Right forelimb (tissue), 1 donor: ENCODE data around the gene CLTB.
"Not testable (repeated sequence)": the region's sequence is repeated elsewhere in the genome, so short reads cannot be mapped to it uniquely, and the experiment has no call there.

Experiments
- DNase-seq: peaks from one replicate; pipeline ENCODE4 v3.0.0-alpha.2; 2018

The CLTB gene

DNA sequence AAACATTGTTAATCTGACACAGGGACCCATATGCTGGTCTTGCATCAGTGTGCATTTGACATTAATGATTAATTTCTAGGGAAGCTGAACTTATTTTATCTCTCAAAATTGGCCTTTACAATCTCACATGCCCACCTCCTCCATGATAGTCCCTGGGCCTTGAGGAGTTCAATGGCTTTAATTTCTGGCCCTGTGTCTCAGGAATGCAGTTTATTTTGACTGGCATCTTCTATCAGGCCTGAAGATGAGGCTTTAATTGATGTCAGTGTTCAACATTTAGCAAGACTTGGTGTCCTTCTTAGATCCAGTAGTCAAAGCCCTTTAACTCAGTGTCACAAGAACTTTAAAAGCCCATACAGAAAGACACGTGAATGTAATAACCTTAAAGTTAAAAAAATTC, 10.5 kb upstream of the CLTB start:
- no peak for DNase-seq

DNA sequence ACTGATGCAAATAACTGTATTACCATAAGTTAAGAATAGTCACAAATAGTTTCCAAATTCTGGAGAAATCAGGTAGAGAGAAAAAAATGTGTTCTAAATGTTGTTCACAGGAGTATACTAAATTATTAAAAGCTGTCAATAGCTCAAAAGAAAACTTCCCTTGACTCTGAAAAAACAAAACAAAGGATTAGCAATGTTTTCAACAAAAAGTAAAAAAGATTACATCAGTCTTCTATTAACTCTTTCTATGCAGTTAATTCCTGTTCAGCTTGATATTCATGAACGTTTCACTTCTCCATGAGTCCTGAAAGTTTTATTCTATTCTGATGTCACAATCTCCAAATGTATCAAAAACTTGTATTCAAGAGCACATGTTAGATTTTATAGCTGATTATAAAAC, 9.5 kb upstream of the CLTB start:
- DNase-seq, result no peak

DNA sequence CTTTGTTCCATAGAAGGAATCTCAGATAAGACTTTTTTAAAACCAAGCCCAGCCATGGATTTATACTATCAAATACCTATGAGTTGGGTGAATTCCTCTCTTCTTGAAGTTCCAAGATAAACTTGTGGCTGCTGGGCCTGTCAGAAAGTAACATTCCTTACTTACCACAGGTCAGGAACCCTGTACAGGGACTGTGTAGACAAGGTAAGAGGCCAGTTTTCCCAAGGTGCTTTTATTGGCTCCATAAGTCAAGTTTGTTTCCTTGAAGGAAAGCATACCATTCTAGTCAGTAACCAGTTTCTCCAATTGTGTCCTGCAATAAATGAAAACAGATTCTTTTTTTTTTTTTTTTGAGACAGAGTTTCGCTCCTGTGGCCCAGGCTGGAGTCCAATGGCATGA, 8.8 kb upstream of the CLTB start:
- no peak for DNase-seq

DNA sequence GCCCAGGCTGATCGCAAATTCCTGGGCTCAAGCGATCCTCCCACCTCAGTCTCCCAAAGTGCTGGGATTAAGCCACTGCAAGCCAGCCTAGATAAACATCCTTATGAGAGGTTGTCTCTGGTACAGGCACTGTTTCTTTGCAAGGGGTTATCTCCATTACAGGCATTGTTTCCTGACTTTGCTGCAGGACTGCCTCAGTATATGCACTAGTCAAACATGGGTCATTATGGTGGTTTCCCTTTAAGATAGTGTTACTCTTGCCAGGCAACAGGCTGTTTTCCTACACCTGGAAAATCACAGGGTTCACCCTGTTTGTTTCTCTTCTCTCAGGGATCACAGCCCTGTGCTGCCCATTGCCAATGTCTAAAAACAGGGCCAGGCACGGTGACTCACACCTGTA, 7.8 kb upstream of the CLTB start:
- DNase-seq, result no peak

DNA sequence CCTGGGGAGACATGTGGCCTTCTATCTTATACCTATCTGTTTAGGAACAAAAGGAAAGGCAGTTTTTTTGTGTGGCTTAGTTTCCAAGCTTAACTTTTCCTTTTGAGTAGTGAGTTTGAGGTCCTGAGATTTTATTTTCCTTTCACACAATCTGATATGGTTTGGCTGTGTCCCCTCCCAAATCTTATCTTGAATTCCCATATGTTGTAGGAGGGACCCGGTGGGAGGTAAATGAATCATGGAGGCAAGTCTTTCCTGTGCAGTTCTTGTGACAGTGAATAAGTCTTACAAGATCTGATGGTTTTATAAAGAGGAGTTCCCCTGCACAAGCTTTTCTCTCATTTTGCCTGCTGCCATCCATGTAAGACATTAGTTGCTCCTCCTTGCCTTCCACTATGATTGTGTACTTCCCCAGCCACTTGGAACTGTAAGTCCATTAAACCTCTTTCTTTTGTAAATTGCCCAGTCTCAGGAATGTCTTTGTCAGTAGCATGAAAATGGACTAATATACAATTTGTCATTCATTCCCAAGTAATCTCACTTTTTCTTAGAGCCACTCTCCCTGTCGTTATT, 4.7 kb upstream of the CLTB start:
- no peak for DNase-seq

DNA sequence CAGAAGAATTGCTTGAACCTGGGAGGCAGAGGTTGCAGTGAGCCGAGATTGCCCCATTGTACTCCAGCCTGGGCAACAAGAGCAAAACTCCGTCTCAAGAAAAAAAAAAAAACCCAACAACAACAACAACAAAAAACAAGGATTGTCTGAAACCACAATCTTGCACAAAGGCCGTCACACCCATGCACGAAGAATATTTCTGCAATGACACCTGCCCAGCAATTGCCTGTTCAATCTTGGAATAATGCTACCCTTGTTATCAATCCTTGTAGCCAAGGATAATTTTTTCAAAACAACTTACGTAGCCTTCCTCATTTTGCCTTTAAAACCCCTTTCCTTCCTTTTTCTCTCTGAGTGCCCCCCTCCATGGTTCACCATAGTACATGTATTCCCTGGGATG, 3.7 kb upstream of the CLTB start:
- no peak for DNase-seq

- DNase-seq, result no peak
Observed at GRCh38 chr5:176418251-176418650, 1.9 kb upstream of the CLTB start.

DNA sequence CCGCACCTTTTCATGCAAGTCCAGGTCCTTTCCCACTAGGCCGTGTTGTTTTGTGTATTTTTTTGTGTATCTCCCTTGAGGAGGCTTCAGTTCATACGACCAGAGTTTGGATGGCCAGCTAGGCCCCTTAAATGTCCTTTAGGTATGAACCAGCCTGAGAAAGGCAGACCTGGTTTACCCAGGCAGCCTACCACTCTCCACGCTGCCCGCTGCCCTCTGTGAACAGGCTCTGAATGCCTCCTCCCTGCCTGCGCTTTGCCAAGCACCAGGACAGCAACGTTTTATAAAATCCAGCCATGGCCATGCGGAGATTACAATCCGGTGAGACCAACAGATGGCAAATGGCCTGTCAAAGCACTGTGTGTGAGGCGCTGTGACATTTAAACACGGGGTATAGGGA, 626 bp upstream of the CLTB start:
- DNase-seq, result no peak

GRCh38 chr5:176415240-176415951, 943 bp downstream of the CLTB start:
- no peak for DNase-seq

GRCh38 chr5:176414704-176415103, 1.6 kb downstream of the CLTB start:
- DNase-seq, result no peak

DNA sequence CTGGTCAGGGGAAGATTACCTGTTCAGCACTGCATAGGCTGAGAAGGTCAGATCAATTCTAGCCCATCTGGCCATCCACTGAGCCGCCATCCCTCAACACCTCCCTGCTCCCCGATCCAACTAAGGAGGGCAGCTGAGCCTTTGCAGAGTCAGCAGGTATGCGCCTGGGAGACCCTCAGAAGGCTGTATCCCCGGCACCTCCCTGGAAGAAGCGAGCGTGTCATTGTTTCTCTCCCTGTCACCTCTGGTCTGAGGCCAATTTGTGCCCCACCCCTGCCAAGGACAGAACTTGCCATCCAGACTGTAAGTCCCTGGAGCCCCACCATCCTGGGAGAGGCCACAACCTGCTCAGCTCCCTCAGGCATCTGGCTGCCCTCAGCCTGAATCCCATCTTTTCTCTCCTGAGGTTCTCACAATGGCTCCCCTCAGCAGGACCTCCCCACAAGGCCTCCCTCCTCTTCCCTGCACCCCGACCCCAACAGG, 2.6 kb downstream of the CLTB start:
- DNase-seq, result no peak

DNA sequence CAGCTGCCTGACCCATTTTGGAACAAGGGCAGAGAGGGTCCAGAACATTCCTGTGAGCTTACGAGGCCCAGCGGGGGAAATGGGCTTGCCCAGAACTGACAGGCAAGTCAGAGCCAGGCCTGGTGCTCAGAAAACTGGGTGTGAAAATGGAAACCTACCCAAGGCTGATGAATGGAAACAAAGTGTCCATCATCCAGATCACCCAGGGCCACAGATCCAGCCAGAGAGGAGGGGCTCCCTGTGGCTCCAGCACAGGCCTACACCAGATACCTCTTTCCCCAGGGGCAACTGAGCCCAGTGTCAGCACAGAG, 3.1 kb downstream of the CLTB start:
- no peak for DNase-seq

DNA sequence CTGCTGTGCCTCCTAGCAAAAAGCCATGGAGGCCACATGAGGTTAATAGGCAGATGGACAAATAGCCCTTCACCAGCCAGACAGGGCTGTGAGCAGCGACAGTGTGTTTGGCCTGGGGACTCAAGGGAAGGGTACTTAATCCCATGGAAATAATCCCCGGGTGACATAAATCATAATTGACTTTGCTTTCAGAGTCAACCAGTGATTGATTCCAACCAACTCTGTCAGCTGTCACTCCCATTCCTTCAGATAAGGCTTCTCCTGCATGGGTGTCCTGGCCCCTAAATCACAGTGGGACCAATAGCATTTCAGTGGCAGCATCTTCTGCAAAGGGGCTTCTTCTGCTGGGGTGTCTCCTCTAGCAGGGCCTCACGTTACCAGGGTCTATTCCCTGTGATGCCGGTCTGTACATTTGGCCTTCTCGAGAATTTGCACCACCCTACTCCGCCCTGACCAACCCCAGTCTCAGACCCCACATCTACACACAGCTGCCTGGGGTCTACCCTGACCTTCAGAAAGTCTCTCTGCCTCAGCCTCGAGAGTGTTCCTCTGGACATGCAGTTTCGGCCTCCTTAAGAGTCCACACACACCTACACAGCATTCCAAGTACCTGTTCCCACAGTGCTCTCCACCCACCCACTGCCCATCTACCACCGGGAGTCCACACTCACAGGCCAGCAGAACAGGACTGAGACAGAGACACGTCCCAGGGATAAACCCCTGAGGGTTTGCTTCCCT, 3.7 kb downstream of the CLTB start:
- no peak for DNase-seq

DNA sequence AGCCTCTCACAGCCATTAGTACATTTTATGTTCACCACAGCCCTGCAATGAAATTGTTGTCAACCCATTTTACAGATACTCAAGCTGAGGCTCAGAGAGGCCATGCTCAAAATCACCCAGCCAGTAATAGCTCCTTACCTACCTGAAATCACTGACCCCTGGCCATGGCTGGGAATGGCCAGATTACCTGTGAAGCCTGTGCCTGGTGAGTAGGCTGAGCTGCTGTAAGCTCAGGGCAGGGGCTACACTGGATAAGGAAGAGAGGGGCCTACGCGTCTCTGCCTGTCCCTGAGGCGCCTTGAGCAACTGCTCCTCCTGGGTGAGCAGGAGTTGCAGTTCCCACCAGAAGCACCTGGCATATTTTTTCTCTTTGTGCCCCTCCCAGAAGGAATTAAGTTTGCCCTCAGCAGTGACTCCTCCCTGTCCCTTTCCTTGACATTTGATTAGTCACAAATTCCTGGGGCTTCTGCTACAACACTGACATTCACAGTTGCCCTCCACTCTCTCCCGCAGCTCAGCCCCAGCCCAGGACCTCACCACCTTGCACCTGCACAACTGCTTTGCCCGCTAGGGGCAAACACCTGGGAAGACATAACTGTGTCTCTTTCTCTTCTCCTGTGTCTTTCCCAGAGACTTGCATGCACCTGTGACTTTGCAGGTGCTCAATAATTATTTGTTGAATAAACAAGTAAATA, 5.7 kb downstream of the CLTB start:
- DNase-seq, result no peak

- no peak for DNase-seq
Observed at GRCh38 chr5:176409765-176410164, 6.6 kb downstream of the CLTB start.

- no peak for DNase-seq
Observed at GRCh38 chr5:176408590-176408989, 7.7 kb downstream of the CLTB start.

GRCh38 chr5:176408252-176408573, 8.1 kb downstream of the CLTB start:
- not testable (repeated sequence) for DNase-seq

DNA sequence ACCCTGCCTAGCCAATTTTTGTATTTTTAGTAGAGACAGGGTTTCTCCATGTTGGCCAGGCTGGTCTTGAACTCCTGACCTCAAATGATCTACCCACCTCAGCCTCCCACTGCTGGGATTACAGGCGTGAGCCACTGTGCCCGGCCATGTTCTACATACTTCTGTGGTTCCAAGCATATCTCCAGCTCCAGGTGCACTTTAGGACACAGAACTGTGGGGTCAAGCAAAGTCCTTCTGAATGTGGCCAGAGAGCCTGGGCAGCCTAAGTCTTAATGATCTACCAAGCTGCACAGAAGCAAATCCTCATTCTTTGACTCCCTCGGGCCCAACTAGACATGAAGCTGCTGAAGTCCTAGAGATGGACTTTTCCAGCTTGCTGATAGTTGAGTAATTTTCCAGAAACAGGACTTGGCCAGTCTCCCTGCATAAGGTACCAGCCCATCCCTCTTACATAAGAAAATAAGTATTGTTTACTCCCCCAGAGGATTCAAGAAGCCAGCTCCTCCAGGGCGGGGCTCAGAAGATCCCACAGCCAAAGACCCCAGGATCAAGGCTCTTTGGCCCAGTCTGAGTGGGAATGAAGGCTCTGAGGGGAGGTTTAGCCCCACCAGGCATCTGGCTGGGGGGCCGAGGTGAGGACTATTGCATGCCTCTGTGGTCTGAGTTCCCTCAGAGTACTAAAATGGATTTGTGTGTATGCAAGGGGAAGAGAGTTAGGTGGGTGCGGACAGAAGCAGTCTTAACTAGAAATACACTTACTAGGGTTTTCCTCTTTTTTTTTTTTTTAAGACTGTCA, 8.7 kb downstream of the CLTB start:
- DNase-seq, result peak; percentile 39

GRCh38 chr5:176406436-176407052, 9.8 kb downstream of the CLTB start:
- no peak for DNase-seq

DNA sequence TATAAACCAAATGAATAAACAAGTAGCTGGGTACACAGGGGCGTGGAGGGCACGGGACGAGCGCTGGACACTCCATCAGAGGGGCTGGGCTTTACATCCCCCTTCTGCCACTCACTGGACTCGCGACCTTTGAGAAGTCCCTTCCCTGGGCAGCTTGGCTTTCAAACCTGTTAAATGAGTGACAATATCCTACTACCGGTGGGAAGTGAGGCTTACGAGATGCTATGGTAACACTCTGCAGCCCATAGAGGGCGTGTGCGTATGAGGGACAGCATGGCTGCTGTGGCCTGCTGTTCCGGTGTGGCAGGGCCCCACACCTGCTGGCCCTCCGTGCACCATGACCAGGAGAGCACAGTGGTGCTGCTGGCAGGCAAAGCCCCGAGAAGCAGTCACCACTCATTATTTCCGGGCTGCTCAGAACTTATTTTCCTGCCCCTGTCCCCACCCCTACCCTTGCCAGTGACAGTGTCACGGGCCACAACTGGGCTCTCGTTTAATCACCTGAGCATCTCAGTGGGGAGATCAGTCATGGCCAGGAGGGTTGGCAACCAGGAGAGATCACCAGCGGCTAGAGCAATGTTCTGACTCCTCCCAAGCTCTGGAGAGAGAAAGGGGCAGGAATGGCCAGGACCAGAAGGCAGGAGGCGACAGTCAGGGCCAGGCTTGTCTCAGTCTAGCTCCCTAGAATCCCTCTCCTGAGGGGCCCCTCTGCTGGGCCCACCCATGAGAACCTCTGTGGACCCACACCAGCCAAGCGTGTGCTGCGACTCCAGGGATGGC, 10.5 kb downstream of the CLTB start:
- no peak for DNase-seq

DNA sequence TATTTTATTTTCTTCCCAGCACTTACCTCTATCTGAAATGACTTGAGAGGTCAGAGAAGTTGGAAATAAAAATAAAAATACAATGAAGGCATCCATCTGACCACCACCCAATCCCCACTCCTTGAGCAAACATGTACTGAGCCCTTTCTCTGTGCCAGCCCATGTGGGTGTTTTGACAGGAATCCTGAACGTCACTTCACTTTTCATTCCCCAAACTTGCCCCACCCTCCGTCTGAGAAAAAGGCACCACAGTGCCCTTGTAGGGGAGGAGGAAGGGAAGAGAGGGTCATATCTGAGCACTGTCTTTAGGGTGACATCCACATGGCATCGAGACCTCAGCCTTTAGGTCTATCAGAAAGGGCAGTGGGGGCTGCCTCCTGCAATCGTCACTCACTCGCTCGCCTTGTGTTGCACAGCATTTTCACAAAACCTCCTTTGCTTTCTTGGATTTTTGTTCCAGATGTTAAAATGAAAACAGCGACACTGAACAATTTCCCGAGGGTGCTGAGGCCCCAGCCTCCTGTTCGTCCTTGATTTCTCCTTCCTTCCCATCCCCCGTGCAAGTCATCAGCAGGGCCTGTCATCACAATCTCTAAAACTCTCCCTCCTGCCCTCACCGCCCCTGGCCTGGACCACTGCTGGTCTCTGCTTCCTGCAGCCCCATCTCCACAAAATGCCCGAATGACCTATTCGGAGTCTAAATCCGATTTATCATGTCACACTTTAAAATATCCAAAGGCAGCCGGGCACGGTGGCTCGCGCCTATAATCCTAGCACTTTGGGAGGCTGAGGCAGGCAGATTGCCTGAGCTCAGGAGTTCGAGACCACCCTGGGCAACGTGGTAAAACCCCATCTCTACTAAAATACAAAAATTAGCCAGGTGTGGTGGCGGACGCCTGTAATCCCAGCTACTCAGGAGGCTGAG, 14.8 kb downstream of the CLTB start:
- no peak for DNase-seq
